Mesenchymal stem cell (in vitro differentiated cells and primary cell): ENCODE measurements around the gene CEP112.

Source experiments
- DNase-seq: peaks from one replicate; pipeline ENCODE4 v3.0.0-alpha.2; 2013
- H2AFZ ChIP-seq: one replicate; pipeline ENCODE4 v1.6.1; 2013; ENCODE audit warnings: low read depth, mild to moderate bottlenecking, control low read depth, inconsistent platforms, low read length, moderate library complexity
- H2AK5ac ChIP-seq: 2 replicates; pipeline ENCODE4 v1.6.1; 2013; ENCODE audit warnings: low read length, moderate library complexity, mild to moderate bottlenecking, inconsistent platforms; ENCODE audit not compliant: severe bottlenecking
- H2BK120ac ChIP-seq: one replicate; pipeline ENCODE4 v1.6.1; 2013; ENCODE audit warnings: low read depth, mild to moderate bottlenecking, inconsistent platforms, low read length, moderate library complexity
- H2BK12ac ChIP-seq, 2 experiments: one replicate each; pipeline ENCODE4 v1.6.1; 2013; ENCODE audit warnings: inconsistent platforms in 2 of 2, low read length in 2 of 2, mild to moderate bottlenecking in 2 of 2, moderate library complexity in 2 of 2, control low read depth in 1 of 2
- H2BK15ac ChIP-seq: one replicate; pipeline ENCODE4 v1.6.1; 2013; ENCODE audit warnings: mild to moderate bottlenecking, low read depth, inconsistent platforms; ENCODE audit not compliant: poor library complexity, severe bottlenecking
- H2BK5ac ChIP-seq: 2 replicates; pipeline ENCODE4 v1.6.1; 2013; ENCODE audit warnings: low read depth, mild to moderate bottlenecking, low read length, control low read depth, inconsistent platforms; ENCODE audit not compliant: poor library complexity, severe bottlenecking
- H3K14ac ChIP-seq, 2 experiments: one replicate each; pipeline ENCODE4 v1.6.1; 2013; ENCODE audit warnings: inconsistent platforms in 2 of 2, low read length in 2 of 2, control low read depth in 1 of 2, mild to moderate bottlenecking in 1 of 2, moderate library complexity in 1 of 2
- H3K18ac ChIP-seq, 2 experiments: one replicate each; pipeline ENCODE4 v1.6.1; 2013; ENCODE audit warnings: inconsistent platforms in 2 of 2, low read length in 2 of 2, control low read depth in 1 of 2, low read depth in 1 of 2, mild to moderate bottlenecking in 1 of 2
- H3K23ac ChIP-seq, 2 experiments: one replicate each; pipeline ENCODE4 v1.6.1; 2013; ENCODE audit warnings: inconsistent platforms in 2 of 2, low read length in 2 of 2, mild to moderate bottlenecking in 2 of 2, moderate library complexity in 2 of 2, control low read depth in 1 of 2
- H3K27ac ChIP-seq: 2 replicates; pipeline ENCODE4 v1.5.1; 2013; ENCODE audit warnings: mild to moderate bottlenecking, moderate library complexity, low read length, control low read depth, inconsistent platforms; ENCODE audit not compliant: poor library complexity, severe bottlenecking
- H3K27me3 ChIP-seq, 2 experiments: 2 replicates each; pipeline versions ENCODE4 v1.6.1 to v1.7.0; 2013; ENCODE audit warnings: low read length in 2 of 2, mild to moderate bottlenecking in 2 of 2, moderate library complexity in 2 of 2, control low read depth in 1 of 2, inconsistent platforms in 1 of 2; ENCODE audit not compliant: control insufficient read depth in 1 of 2, insufficient read depth in 1 of 2
- H3K36me3 ChIP-seq, 2 experiments: 2 replicates each; pipeline versions ENCODE4 v1.6.1 to v1.7.0; 2013; ENCODE audit warnings: low read length in 2 of 2, control low read depth in 1 of 2, inconsistent platforms in 1 of 2, low read depth in 1 of 2, mild to moderate bottlenecking in 1 of 2; ENCODE audit not compliant: insufficient read depth in 2 of 2, control insufficient read depth in 1 of 2
- H3K4ac ChIP-seq, 2 experiments: one replicate each; pipeline ENCODE4 v1.6.1; 2013; ENCODE audit warnings: inconsistent platforms in 2 of 2, low read length in 2 of 2, mild to moderate bottlenecking in 2 of 2, moderate library complexity in 2 of 2, control low read depth in 1 of 2, low read depth in 1 of 2
- H3K4me1 ChIP-seq: 2 replicates; pipeline ENCODE4 v1.6.1; 2013; ENCODE audit warnings: low read depth, low read length, control low read depth; ENCODE audit not compliant: control insufficient read depth, insufficient read depth
- H3K4me2 ChIP-seq: 2 replicates; pipeline ENCODE4 v1.6.1; 2013; ENCODE audit warnings: low read length, mild to moderate bottlenecking, inconsistent platforms; ENCODE audit not compliant: poor library complexity, severe bottlenecking
- H3K4me3 ChIP-seq, 2 experiments: 2 replicates each; pipeline versions ENCODE4 v1.5.1 to v1.7.0; 2013; ENCODE audit warnings: low read length in 2 of 2, mild to moderate bottlenecking in 2 of 2, control low read depth in 1 of 2, low read depth in 1 of 2; ENCODE audit not compliant: insufficient read depth in 1 of 2
- H3K79me1 ChIP-seq: replicated peaks from 2 replicates; pipeline ENCODE4 v1.6.1; 2013; ENCODE audit warnings: mild to moderate bottlenecking, control low read depth, low read length, inconsistent platforms; ENCODE audit not compliant: poor library complexity, severe bottlenecking
- H3K9ac ChIP-seq: 2 replicates; pipeline ENCODE4 v1.7.0; 2013; ENCODE audit warnings: mild to moderate bottlenecking, low read length, moderate library complexity
- H3K9me3 ChIP-seq: 2 replicates; pipeline ENCODE4 v1.7.0; 2013; ENCODE audit warnings: mild to moderate bottlenecking, low read length; ENCODE audit not compliant: control insufficient read depth
- H4K8ac ChIP-seq: one replicate; pipeline ENCODE4 v1.6.1; 2013; ENCODE audit warnings: inconsistent platforms, mild to moderate bottlenecking, low read length, moderate library complexity
- H4K91ac ChIP-seq: one replicate; pipeline ENCODE4 v1.6.1; 2013; ENCODE audit warnings: mild to moderate bottlenecking, low read length, inconsistent platforms
- WGBS: methylation state at CpG from one replicate; pipeline ENCODE4 v1.1.7; 2013; ENCODE audit warnings: mixed read lengths; 5-methylcytosine and 5-hydroxymethylcytosine counted together

The CEP112 gene

DNA sequence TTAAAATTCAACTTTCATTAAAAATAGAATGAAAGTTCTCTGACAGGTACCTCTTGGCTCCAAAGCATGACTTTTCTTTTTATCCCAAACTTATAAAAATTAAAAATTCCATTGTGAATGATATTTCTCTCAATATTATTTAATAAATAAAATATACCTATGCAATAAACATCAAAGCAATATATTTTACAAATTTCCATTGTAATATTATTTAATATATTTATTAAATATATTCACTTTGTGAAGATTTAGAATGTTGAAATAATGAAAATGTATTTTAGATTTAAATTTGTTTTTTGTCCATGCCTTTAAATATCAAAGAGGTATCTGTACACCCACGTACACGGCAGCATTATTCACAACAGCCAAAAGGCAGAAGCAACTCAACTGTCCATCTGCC, 147.8 kb downstream of the CEP112 start:
- Histone ChIP-seq H3K23ac (no peak overlapping the region), H2BK120ac (no peak overlapping the region), H3K4me1 (no peaks in the 10 kb centered on the region), H2BK15ac (no peak overlapping the region), H3K9me3 (no peaks in the 10 kb centered on the region), H3K79me1 (peaks cover 2% of the 10 kb centered on the region), H2AK5ac (no peak overlapping the region), H3K18ac (no peak overlapping the region), H3K4me2 (no peak overlapping the region), H3K36me3 (no peaks in the 10 kb centered on the region), H3K4me3 (no peak overlapping the region), H4K91ac (no peak overlapping the region), H2BK12ac (no peak overlapping the region), H2BK5ac (no peak overlapping the region), H3K9ac (no peak overlapping the region), H3K27ac (no peak overlapping the region), H3K14ac (no peak overlapping the region), H3K4ac (no peak overlapping the region), H4K8ac (no peak overlapping the region), H2AFZ (no peak overlapping the region), H3K27me3 (no peaks in the 10 kb centered on the region)
- no peak for DNase-seq
- WGBS: no CpG with 5 or more reads among the region's 2 CpGs

DNA sequence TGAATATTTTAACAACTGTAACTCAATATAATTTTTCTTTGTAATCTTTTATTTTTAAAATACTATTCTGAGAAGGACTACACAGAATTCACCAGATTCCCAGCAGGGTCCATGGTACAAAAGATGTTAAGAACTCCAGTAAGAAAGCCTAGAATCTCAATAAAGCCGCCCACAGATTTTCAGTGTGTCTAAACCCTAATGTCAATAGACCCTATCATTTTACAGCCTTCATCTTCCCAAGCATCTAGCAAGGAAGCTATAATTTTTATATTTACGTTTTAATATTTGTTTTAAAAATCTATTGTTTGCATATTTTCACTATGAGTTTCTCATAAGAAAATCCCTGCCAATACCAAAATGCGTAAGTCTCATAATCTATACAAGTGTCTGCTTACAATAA, 148.5 kb downstream of the CEP112 start:
- H2BK120ac ChIP-seq: no peak overlapping the region
- H2AK5ac ChIP-seq: no peak overlapping the region
- H4K8ac ChIP-seq: no peak overlapping the region
- H3K4ac ChIP-seq: no peak overlapping the region
- H3K79me1 ChIP-seq: peaks cover 2% of the 10 kb centered on the region
- no peak overlapping the region for H3K27ac ChIP-seq
- no peaks in the 10 kb centered on the region for H3K9me3 ChIP-seq
- H3K18ac ChIP-seq: no peak overlapping the region
- H2BK5ac ChIP-seq: no peak overlapping the region
- H3K4me2 ChIP-seq: no peak overlapping the region
- no peak overlapping the region for H2BK12ac ChIP-seq
- no peaks in the 10 kb centered on the region for H3K36me3 ChIP-seq
- H3K27me3 ChIP-seq: no peaks in the 10 kb centered on the region
- H3K23ac ChIP-seq: no peak overlapping the region
- H2BK15ac ChIP-seq: no peak overlapping the region
- no peak overlapping the region for H4K91ac ChIP-seq
- DNase-seq: no peak
- 69% methylated on average over 2 of the region's 3 CpGs for WGBS
- no peak overlapping the region for H3K14ac ChIP-seq
- no peak overlapping the region for H3K4me3 ChIP-seq
- no peak overlapping the region for H2AFZ ChIP-seq
- no peaks in the 10 kb centered on the region for H3K4me1 ChIP-seq
- no peak overlapping the region for H3K9ac ChIP-seq

DNA sequence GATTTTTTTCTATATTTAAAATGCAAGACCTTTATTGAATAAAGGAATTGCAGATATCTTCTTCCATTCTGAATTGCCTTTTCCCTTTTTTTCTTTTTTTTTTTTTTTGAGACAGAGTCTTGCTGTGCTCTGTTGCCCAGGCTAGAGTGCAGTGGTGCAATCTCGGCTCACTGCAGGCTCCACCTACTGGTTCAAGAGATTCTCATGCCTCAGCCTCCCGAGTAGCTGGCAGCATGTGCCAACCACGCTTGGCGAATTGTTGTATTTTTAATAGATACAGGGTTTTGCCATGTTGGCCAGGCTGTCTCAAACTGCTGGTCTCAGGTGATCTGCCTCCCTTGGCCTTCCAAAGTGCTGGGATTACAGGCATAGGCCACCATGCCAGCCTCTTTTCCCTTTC, 151.5 kb downstream of the CEP112 start:
- no peak overlapping the region for H4K8ac ChIP-seq
- H2AK5ac ChIP-seq: no peak overlapping the region
- no peak overlapping the region for H3K18ac ChIP-seq
- no peak overlapping the region for H3K4me2 ChIP-seq
- no peak for DNase-seq
- H3K14ac ChIP-seq: no peak overlapping the region
- no peak overlapping the region for H2BK15ac ChIP-seq
- no peaks in the 10 kb centered on the region for H3K4me1 ChIP-seq
- no peak overlapping the region for H2AFZ ChIP-seq
- no peak overlapping the region for H3K27ac ChIP-seq
- H2BK12ac ChIP-seq: no peak overlapping the region
- no peak overlapping the region for H3K4ac ChIP-seq
- no peak overlapping the region for H2BK120ac ChIP-seq
- WGBS: 64% methylated on average over 4 of the region's 4 CpGs
- H2BK5ac ChIP-seq: no peak overlapping the region
- no peaks in the 10 kb centered on the region for H3K79me1 ChIP-seq
- H4K91ac ChIP-seq: no peak overlapping the region
- no peak overlapping the region for H3K9ac ChIP-seq
- H3K27me3 ChIP-seq: no peaks in the 10 kb centered on the region
- peaks cover 3% of the 10 kb centered on the region for H3K9me3 ChIP-seq
- H3K23ac ChIP-seq: no peak overlapping the region
- H3K4me3 ChIP-seq: no peak overlapping the region
- no peaks in the 10 kb centered on the region for H3K36me3 ChIP-seq

DNA sequence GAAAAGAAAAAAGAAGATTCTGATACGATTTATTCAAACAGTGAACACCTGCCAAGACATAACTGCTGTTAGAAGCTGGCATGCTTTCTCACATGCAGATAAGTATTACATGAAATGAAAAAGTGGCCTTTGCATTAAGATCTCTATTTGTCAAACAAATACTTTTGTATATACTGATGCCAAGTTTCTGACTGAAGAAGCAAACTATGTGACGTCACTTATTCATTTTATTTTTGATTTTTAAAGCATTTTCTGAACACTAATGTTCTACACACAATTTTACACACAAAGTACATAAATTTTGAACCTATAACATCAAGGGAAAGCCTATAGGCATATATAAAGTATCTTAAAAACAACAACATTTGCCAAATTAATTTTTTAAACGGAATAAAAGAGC, 153.8 kb downstream of the CEP112 start:
- no peak for DNase-seq
- Histone ChIP-seq H3K27ac (no peak overlapping the region), H3K4me2 (no peak overlapping the region)

More for the DNA sequence above, 153.8 kb downstream of the CEP112 start:
- Histone ChIP-seq H2BK12ac (no peak overlapping the region), H2BK5ac (no peak overlapping the region), H2AFZ (no peak overlapping the region), H3K4me3 (no peak overlapping the region), H3K79me1 (no peaks in the 10 kb centered on the region), H2BK120ac (no peak overlapping the region), H4K91ac (no peak overlapping the region), H2BK15ac (no peak overlapping the region), H3K27me3 (no peaks in the 10 kb centered on the region), H3K18ac (no peak overlapping the region), H3K4ac (no peak overlapping the region), H3K36me3 (no peaks in the 10 kb centered on the region), H3K14ac (no peak overlapping the region), H2AK5ac (no peak overlapping the region), H3K9me3 (peaks cover 3% of the 10 kb centered on the region), H3K23ac (no peak overlapping the region), H3K9ac (no peak overlapping the region), H4K8ac (no peak overlapping the region), H3K4me1 (no peaks in the 10 kb centered on the region)
- WGBS: 50% methylated on average over 2 of the region's 3 CpGs
